Right lobe of liver (tissue), 4 donors: Measurements from ENCODE around the gene PCDHA4.
"Not testable (repeated sequence)": the region's sequence is repeated elsewhere in the genome, so short reads cannot be mapped to it uniquely, and the experiment has no call there.

Experiments
- CTCF ChIP-seq, 4 donors: fragments of 200-600 bp in 3 of 4; fragments of 450-650 bp in 1 of 4; IDR thresholded peaks; one replicate each; pipeline versions ENCODE4 v1.5.1 to v1.8.0; 2016 to 2022; ENCODE audit warnings: antibody characterized with exemption in 4 of 4, mild to moderate bottlenecking in 2 of 4
- POLR2A ChIP-seq: fragments of 450-650 bp; IDR thresholded peaks from one replicate; pipeline ENCODE4 v1.6.1; 2017; ENCODE audit warnings: antibody characterized with exemption, mild to moderate bottlenecking
- donor health status: DM: no; HTN: no; CAD: no.
- donor health status: DM: no; HTN: no; CAD: no.
- donor health status: DM: no; HTN: yes; CAD: no.

- TF ChIP-seq POLR2A; CTCF (IDR thresholded peaks at IDR 0.05): not testable (repeated sequence)
These were observed 18.9 kb upstream of the PCDHA4 start for GRCh38 chr5:140787849-140788504.
